Astrocyte of the spinal cord (primary cell): ENCODE results near the gene ZDHHC1.

Source experiments
- DNase-seq: peaks from one replicate; pipeline ENCODE4 v3.0.0; 2011; ENCODE audit warnings: low read depth, low spot score
- H3K4me3 ChIP-seq: 2 replicates; pipeline ENCODE4 v1.5.1; 2011; ENCODE audit warnings: low read depth, mild to moderate bottlenecking, low read length, moderate library complexity
- CTCF ChIP-seq: IDR thresholded peaks from 2 replicates; pipeline ENCODE4 v1.5.1; 2012; ENCODE audit warnings: low read depth, mild to moderate bottlenecking, low read length, inconsistent platforms
- in situ Hi-C: cut with HindIII; loops from 2 replicates; pipeline ENCODE4 v1.10.0; 2017; ENCODE audit warnings: low sequenced_read_pairs

ZDHHC1 gene

GRCh38 chr16:67432506-67432890 is 16.2 kb upstream of the ZDHHC1 start:
- no peak for TF ChIP-seq CTCF
- in situ Hi-C loops, result no loop called here
- H3K4me3 ChIP-seq, result no peak overlapping the region
- no peak for DNase-seq

- no peak for TF ChIP-seq CTCF
- in situ Hi-C loops, result no loop called here
- no peak overlapping the region for H3K4me3 ChIP-seq
- DNase-seq, result no peak
These were observed 15.7 kb upstream of the ZDHHC1 start for GRCh38 chr16:67431775-67432505.

GRCh38 chr16:67430977-67431774 is 14.9 kb upstream of the ZDHHC1 start, which contains the start of gene HSD11B2:
Gene HSD11B2, plus strand, starts transcription at chr16:67431121. Its CDS starts 128 bp downstream, at chr16:67431249.
- H3K4me3 ChIP-seq, result peak within 1 kb of the TSS; percentile 7
- in situ Hi-C loops, result no loop called here
- DNase-seq, result peak; percentile 17
- TF ChIP-seq CTCF, result no peak

GRCh38 chr16:67430504-67430976 is 14.3 kb upstream of the ZDHHC1 start:
- H3K4me3 ChIP-seq, result peak overlapping the region; percentile 7
- no peak for DNase-seq
- in situ Hi-C loops, result no loop called here
- no peak for TF ChIP-seq CTCF

- no peak for DNase-seq
- in situ Hi-C loops, result no loop called here
- H3K4me3 ChIP-seq, result no peak overlapping the region
- TF ChIP-seq CTCF, result no peak
These were observed 13.7 kb upstream of the ZDHHC1 start for GRCh38 chr16:67429799-67430503.

GRCh38 chr16:67429053-67429798 is 12.9 kb upstream of the ZDHHC1 start:
- no peak overlapping the region for H3K4me3 ChIP-seq
- in situ Hi-C loops, result no loop called here
- DNase-seq, result no peak
- no peak for TF ChIP-seq CTCF
